NCI-H2107 treated with DMSO at 0.1 percent for 48 hours (cell line): Measurements from ENCODE around the gene ZNF768.
"Not testable (repeated sequence)": the region's sequence is repeated elsewhere in the genome, so short reads cannot be mapped to it uniquely, and the experiment has no call there.

ENCODE experiments used
- DNase-seq: peaks from one replicate; lab custom pipeline; 2025; ENCODE audit not compliant: unreplicated experiment; lab: John Stamatoyannopoulos, UW

The ZNF768 gene

DNA sequence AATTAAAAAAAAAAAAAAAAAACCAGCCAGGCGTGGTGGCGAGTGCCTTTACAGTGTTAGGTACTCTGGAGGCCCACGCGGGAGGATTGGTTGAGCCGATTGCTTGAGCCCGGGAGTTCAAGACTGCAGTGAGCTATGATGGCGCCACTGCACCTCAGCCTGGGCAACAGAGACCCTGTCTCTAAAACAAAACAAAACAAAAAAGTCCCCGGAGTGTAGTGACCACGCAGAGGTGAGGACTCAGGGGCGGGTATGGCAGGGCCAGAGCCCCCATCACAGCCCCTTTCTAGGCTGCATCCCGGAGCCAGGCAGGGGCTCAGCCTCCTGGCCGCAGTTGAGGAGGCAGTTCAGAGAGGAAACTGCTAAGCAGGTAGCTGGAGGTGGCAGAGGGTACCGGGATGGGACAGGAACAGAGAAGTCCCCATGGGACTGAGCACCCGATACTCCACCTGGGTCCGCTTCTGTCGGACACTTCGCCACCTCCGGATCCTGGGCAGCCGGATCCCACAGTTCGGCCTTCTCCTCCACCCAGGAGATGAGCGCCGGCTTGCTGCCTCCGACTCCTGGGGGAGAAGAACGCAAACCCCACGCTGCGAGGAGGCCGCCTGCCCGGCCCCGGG, 7.5 kb upstream of the ZNF768 start:
- no peak for DNase-seq

DNA sequence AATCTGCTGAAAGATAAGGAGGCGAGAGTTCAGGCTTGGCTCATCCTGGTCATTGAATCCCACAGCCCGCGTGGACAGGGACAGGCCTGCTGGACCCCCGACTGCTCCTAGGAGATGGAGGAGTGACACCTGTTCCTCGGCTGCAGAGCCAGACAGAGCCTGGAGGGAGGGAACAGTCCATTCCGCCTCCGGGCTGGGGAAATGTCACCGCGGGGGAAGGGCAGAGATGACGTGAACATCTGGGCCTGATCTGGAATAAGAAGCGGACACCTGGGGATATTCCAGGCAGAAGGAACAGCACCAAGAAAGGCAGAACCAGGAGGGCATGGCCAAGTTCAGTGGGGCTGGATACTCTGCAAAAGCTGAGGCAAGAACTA, 6.8 kb upstream of the ZNF768 start:
- DNase-seq = no peak

DNA sequence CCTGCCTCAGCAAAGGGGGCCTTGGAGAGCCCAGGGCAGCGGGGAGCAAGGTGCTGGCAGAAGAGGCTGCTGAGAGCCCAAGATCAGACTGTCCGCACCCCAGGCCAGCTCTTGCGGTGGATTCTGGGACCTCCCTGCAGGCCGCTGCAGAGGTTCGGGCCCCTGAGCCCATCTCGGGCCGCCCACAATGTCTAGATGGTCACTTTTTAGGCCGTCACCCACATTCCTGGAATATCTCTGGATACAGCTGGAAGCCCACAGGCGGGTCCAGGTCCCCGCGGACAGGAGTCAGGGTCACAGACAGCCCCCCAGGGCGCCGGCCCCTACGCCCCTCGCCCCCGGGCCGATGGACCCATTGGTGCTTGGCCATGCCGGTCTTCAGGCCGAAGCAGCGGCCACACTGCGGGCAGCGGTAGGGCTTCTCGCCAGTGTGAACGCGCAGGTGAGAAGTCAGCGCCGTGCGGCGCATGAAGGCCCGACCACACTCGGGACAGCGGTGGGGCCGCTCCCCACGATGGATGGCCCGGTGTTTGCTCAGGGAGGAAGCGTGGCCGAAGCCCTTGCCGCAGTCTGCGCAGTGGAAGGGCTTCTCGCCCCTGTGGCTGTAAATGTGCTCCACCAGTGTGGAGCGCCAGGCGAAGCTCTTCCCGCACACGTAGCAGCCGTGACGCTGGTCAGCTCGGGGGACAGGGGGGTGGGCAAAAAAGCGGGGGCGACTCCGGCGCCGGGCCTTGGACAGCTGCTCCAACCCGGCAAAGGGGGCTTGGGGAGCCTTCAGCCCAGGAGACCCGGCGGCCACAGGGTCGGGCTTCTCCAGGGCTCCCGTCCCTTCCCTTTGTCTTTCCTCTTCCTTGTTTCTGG, 6.1 kb upstream of the ZNF768 start:
- DNase-seq = no peak

DNA sequence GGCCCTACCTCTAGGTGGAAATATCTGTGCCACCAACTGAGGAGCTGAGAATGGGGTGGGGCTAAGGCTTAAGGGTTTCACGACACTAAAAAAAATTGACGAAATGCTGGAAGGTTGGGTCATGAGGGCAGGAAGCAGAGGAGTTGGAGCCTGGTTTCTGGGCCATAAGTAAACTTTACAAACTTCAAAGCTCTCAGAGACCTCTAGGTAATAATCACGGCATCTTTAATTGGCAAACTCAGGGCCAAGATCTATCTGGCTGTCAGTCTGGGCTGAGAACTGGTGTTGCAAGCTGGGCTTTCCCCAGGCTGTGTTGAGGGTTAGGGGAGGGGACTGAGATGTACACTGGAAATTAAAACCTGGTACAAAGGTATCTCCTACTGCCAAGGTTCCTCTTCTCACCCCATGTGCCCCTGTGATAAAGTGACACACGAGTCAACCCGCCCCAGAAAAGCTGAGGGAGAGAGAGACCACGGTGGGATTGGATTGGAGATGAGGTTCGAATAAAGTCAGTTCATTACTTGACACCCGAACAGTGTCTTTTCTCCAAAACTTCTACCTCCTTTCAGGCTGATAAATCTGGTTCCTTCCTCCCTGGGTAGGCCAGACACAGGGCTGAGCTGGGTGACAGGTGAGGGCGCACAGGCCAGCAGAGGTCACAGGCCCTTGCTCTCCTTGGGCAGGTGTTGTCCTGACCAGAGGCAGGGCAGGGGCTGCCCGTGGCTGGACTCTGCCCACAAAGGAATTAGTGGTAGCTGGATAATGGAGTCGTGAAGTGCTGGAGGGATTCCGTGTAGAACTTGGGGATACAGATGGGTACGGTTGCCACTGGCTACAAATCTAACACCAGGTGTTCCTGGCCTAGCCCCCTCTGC, 4.0 kb upstream of the ZNF768 start:
- no peak for DNase-seq

DNA sequence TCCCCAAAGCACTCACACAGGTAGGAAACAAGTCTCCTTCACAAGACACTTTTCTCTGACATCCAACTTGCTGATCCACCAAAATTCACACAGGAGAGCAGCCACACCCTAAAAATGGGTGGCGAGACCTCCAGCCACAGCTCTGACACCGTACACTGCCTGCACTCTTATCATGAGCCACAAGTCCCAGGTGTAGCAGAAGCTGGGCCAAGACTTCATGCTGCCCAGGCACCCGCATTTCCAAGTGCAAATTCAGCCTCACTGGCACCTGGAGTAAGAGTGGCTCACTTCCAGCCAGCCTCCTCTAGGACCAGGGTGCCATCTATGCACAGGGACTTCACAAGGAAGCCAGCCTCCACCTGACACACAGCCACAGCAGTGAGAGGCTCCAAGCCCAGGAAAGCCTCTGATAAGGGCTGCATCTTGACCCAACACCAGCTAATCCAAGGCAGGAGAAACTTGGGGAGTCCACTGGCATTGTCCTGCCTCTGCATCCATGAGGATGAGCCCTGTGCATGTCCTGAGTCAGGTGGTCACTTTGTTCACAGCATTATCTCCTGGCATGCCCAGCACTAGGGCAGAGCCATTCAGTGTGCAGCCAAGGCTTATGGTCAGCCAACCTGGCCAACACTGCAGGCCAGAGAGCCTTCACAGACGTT, 2.6 kb upstream of the ZNF768 start:
- DNase-seq = no peak

DNA sequence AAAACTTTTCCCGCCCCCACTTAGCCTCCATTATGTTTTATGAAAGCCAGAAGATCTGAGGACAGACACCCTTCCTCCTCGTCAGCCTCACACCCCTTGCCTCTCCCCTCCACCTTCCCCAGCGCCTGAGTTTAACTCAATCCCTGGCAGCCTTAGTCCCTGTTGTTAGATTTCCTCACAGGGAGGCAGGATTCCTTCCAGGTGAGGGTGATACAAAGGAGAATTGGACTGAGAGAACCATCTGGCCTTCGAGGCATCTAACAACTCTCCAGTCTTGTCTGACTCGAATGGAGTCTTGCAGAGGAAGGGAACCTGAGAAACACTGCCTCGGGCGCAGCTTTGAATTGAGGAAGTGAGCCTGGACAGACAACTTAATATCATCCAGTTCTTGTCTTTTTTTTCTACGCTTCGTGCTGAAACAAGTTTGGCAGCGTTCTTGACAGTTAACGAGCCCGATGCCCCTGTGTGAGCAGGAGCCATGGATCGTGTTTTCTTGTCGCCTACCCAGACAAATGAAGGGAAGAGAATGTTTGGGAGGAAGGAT, 1.3 kb upstream of the ZNF768 start:
- no peak for DNase-seq

DNA sequence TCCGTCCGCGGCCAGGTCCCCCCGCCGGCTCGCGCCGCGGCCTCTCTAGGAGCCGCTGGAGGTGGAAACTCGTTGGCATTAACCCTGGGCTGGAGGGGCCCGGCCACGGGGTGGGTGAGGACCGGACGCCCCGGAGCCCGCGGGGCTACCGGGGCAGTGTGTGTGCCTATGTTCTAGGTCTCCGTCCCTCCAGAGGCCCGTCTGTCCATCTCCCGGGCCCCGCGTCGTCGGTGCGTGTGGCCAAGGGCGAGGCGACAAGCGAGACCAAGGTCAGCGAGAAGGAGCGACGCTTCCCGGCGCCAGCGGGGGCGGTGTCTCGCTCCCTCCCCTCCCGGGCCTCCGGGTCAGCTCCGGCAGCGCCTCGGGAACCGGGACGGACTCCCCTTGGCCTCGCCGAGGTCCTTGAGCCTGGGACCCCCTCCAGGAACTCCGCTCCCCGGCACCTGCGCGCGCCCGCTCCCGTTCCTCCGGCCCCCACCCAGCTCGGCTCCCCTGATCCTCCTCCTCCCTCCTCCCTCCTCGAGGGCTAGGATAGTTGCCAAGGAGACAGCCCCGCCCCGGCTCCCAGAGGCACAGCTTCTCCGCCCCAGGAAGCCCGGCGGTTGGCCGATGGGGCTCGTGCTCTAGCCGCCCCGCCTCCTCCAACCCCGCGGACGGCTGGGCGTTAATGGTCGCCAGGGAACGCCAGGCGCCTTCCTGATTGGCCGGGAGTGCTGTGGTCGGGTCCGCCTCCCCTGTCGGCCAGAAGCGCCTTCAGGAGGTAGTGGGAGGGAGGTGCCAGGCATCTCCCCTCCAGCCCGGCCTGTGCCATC, 663 bp upstream of the ZNF768 start:
- peak; percentile 88 for DNase-seq

DNA sequence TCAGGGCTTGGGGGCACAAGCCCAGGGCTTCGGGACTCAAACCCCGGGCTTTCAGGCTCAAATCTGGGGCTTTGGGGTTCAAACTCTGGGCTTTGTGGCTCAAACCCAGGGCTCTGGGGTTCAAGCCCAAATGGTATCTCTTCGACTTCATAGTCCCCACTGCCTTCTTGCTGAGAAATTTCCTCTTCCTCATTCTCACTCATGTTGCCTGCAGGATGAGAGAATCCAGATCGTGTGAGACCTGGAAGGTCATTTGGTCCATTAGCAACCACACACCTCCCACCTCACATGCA, 576 bp downstream of the ZNF768 start:
- DNase-seq = no peak

DNA sequence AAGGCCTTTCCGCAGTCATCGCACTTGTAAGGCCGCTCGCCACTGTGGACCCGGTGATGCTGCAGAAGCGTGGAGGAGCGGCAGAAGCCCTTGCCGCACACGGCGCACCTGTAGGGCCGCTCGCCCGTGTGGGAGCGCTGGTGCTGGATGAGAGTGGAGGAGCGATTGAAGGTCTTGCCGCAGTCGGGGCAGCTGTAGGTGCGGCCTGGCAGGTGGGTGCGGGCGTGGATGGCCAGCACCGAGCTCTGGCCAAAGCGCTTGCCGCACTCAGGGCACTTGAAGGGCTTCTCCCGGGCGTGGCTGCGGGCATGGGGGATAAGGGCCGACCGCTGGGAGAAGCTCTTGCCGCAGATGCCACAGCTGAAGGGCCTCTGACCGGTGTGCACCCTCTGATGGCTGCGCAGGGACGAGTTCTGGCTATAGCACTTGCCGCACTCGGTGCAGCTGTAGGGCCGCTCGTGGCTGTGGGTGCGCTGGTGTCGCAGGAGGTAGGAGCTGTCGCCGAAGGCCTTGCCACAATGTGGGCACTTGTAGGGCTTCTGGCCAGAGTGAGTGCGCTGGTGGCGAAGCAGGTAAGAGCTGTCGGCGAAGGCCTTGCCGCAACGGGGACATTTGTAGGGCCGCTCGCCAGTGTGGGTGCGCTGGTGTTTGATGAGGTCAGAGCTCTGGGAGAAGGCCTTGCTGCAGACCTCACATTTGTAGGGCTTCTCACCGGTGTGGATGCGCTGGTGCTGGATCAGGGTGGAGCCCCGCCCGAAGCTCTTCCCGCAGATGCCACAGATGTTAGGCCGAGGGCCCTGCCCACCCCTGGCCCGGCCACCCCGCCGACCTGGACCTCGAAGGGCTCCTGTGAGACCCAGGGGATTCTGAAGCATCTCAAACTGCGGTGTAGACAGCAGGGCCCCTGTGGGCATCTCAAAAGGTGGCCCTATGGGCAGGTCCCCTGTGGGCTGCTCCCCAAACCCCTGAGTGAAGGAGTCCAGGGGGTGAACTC, 1.5 kb downstream of the ZNF768 start:
- no peak for DNase-seq

DNA sequence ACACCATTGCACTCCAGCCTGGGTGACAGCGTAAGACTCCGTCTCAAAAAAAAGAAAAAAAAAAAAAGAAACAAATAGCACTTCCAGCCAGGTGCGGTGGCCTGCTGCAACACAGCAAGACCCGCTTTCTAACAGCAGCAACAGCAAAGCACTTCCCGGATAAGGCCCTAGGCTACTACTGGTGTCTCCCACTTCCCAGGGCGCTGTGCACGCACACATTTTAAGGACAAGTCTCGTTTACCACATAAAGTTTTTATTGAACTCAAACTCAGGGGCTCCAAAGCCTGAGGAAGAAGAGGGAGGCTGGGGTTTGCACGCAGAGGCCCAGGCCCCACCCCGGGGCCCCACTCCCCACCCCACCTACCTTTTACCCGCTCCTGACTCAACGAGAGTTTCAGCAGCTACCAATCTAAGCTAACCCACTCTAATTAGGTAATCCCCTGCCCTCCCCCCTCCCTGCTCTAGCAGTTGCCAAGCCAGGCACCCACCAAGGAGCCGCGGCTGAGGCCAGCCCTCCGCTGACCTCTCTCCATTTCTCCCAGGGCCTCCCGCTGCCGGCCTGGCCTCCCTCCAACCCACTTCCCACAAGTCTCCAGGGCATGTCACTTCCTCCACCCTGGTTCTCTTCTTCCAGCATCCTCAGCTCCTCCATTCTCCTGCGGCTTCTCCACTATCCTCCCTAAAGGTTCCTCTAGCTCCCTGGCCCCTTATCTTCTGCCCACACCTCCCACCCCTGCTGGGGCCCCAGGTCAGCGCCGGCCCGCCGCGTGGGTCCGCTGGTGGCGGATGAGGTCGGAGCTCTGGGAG, 2.4 kb downstream of the ZNF768 start:
- no peak for DNase-seq

DNA sequence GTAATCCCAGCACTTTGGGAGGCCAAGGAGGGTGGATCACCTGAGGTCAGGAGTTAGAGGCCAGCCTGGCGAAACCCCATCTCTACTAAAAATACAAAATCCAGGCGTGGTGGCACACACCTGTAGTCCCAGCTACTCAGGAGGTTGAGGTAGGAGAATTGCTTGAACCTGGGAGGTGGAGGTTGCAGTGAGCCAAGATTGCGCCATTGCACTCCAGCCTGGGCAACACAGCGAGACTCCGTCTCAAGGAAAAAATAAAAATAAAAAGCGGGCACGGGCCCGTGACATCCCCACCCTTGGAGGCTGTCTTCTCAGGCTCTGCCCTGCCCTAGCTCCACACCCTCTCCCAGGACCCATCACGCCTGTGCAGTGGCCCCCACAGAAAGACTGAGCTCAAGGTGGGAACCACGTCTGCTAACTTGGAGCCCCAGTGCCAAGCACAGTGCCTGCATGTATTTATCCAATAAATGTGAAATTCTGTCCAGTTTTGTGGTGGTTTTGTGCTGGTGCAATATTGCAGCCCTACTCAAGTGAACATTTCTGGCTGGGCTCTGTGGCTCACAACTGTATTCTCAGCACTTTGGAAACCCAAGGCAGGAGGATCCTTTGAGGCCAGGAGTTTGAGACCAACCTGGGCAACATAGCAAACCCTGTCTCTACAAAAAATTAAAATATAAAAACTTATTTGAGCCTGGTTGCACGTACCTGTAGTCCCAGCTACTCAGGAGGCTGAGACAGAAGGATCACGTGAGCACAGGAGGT, 3.5 kb downstream of the ZNF768 start:
- DNase-seq = not testable (repeated sequence)

DNA sequence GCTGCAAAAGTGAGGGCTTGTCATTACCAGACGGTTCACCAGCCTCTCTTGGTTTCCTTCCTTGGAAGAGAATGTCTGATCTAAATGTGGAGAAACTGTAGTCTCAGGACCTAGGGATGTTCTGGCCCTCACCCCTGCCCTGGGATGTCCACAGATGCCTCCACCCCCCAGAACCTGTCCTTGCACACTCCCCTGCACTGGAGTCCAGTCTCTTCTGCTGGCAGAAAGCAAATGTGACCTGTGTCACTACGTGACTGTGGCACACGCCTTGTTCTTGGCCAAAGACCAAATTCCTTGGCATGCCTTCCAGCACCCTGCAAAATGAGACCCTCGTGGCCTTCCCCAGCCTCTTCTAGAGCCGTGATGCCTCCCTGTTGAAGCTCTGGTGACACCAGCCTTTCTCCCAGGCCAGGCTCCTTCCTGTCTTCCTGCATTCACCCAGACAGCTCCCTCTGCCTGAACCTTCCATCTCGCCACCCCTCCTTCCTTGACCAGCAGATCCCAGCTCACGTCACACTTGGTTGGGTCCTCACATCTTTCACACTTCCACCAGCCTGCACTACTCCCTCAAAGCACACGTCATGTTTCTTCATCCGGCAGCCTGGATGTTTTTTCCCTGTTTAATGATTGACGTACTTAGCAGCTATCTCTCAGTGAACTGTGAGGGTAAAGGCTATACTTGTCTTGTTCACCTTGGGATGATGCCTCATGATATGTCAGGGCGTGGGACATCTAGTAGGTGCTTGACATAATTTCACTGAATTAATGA, 4.3 kb downstream of the ZNF768 start:
- no peak for DNase-seq

DNA sequence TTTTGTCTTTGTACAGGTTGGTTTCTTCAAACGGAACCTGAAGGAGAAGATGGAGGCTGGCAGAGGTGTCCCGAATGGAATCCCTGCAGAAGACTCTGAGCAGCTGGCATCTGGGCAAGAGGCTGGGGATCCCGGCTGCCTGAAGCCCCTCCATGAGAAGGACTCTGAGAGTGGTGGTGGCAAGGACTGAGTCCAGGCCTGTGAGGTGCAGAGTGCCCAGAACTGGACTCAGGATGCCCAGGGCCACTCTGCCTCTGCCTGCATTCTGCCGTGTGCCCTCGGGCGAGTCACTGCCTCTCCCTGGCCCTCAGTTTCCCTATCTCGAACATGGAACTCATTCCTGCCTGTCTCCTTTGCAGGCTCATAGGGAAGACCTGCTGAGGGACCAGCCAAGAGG, 4.9 kb downstream of the ZNF768 start:
- DNase-seq = no peak

DNA sequence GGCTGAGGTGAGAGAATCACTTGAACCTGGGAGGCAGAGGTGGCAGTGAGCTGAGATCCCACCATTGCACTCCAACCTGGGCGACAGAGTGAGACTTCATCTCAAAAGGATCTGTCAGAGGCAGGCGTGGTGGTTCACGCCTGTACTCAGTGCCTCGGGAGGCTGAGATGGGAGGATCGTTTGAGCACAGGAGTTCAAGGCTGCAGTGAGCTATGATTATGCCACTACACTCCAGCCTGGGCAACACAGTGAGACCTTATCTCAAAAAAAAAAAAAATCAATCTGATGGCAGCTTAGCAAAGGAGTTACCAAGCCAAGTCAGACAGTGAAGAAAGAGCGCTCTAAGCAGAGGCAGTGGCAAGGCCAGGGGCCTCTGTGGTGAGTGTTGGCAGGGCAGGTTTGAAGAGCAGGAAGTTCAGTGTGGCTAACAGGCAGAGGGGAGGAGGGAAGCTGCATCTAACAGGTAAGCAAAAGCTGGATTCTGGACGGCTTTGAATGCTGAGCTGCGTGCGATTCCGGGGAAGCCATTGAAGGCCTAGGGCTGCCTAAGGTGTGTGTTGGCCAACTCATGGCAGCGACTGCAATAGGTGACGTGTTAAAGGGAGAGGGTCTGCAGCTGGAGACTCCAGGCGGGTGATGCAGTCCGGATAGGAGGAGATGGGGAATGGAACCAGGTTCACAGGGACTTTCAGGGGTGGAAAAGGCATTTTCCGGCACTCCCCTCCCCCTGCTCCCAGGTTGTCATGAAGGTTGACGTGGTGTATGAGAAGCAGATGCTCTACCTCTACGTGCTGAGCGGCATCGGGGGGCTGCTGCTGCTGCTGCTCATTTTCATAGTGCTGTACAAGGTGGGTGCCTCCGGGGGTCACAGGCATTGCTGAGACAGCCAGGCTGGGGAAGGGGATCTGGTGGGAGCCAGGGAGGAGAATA, 7.0 kb downstream of the ZNF768 start:
- no peak for DNase-seq

DNA sequence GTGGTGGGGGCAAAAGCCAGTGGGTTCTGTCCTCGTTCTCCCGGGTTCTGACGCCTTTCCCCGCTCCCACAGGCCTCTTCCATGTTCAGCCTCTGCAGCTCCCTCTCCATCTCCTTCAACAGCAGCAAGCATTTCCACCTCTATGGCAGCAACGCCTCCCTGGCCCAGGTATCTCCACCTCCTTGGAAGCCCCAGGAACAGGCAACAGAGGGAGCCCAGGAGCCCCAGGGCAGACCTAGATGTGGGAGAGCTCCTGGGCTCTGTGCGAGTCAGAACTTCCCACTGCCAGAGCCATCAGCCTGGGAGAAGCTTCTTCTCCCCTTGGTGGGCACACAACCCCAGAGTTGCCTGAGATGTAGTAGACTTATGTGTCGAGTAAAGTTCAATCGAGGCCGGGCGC, 7.8 kb downstream of the ZNF768 start:
- DNase-seq = no peak

DNA sequence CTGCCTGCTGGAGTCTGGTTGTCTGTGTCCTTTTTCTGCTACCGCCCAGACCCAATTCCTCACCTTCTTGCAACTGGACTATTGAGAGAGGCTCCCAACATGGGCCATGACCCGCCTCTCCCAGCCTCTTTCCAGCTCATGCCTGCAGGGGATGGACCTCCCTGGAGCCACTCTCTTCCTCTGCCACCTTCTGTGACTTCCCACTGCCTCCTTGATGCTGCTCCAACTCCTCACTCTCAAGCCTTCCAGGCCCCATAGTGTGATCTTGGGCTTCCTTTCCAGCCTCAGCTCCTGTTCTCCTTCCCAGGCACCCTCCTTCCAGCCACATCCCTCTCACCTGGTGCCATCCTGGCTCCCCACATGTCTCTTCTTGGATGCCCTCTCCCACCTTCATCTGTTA, 11.1 kb downstream of the ZNF768 start:
- DNase-seq = no peak
